ENCODE data around the gene NFAT5.
"Not testable (repeated sequence)": the region's sequence is repeated elsewhere in the genome, so short reads cannot be mapped to it uniquely, and the experiment has no call there.

The NFAT5 gene

GRCh38 chr16:69637206-69637865 is 71.6 kb downstream of the NFAT5 start:
- not testable (repeated sequence) for H3K14ac ChIP-seq (ENCODE audit: low read length)
- H3K36me3 ChIP-seq (replicated peaks in 1 of 2; ENCODE audit: control insufficient read depth in 2 of 2, insufficient read depth in 2 of 2, low read length in 2 of 2): peaks cover 8 to 38% of the 10 kb centered on the region in 2 donors

GRCh38 chr16:69643997-69644396 is 78.2 kb downstream of the NFAT5 start:
- H2BK120ac ChIP-seq (ENCODE audit: low read depth, low read length); H3K27ac ChIP-seq (replicated peaks; ENCODE audit: low read length); H3K18ac ChIP-seq (ENCODE audit: low read length); H3K79me1 ChIP-seq (ENCODE audit: low read depth, low read length); H3K4me2 ChIP-seq (ENCODE audit: insufficient read depth, low read length, poor library complexity, severe bottlenecking); H3K9me3 ChIP-seq (replicated peaks in 1 of 2; ENCODE audit: control insufficient read depth in 2 of 2, insufficient read depth in 1 of 2, low read depth in 1 of 2, low read length in 2 of 2); H3K14ac ChIP-seq (ENCODE audit: low read length); H2BK5ac ChIP-seq (ENCODE audit: low read length); H2AFZ ChIP-seq (ENCODE audit: low read length); H3K27me3 ChIP-seq (ENCODE audit: control insufficient read depth in 3 of 3, insufficient read depth in 3 of 3, low read depth in 1 of 3, low read length in 3 of 3); H2BK15ac ChIP-seq (ENCODE audit: low read length); H4K8ac ChIP-seq (ENCODE audit: low read depth, low read length); H2BK12ac ChIP-seq (ENCODE audit: low read length); H3K4ac ChIP-seq (ENCODE audit: low read length); H3K4me1 ChIP-seq (ENCODE audit: control insufficient read depth in 2 of 2, insufficient read depth in 1 of 2, low read depth in 1 of 2, low read length in 2 of 2); H3K23ac ChIP-seq (ENCODE audit: low read depth, low read length, poor library complexity); H3K9ac ChIP-seq (ENCODE audit: low read depth, low read length, poor library complexity); H4K91ac ChIP-seq (ENCODE audit: low read depth, low read length, poor library complexity); H2AK5ac ChIP-seq (ENCODE audit: low read depth, low read length); H3K4me3 ChIP-seq (ENCODE audit: low read length in 2 of 2); DNase-seq (ENCODE audit: low spot score): not testable (repeated sequence)
- WGBS, 2 donors (ENCODE audit: extremely low coverage in 2 of 2, insufficient read length in 2 of 2, insufficient replicate concordance in 1 of 2): no CpG with 5 or more reads among the region's 3 CpGs
- peaks cover 6 to 24% of the 10 kb centered on the region in 2 donors for H3K36me3 ChIP-seq (replicated peaks in 1 of 2; ENCODE audit: control insufficient read depth in 2 of 2, insufficient read depth in 2 of 2, low read length in 2 of 2)

More at GRCh38 chr16:69637206-69637865, 71.6 kb downstream of the NFAT5 start:
- not testable (repeated sequence) for H4K8ac ChIP-seq (ENCODE audit: low read depth, low read length); H3K4me2 ChIP-seq (ENCODE audit: insufficient read depth, low read length, poor library complexity, severe bottlenecking); H3K9ac ChIP-seq (ENCODE audit: low read depth, low read length, poor library complexity); H3K4ac ChIP-seq (ENCODE audit: low read length); H2BK12ac ChIP-seq (ENCODE audit: low read length); H3K27ac ChIP-seq (replicated peaks; ENCODE audit: low read length); H3K18ac ChIP-seq (ENCODE audit: low read length); H2BK5ac ChIP-seq (ENCODE audit: low read length); H2AFZ ChIP-seq (ENCODE audit: low read length); H3K27me3 ChIP-seq (ENCODE audit: control insufficient read depth in 3 of 3, insufficient read depth in 3 of 3, low read depth in 1 of 3, low read length in 3 of 3); DNase-seq (ENCODE audit: low spot score); H4K91ac ChIP-seq (ENCODE audit: low read depth, low read length, poor library complexity); H3K4me3 ChIP-seq (ENCODE audit: low read length in 2 of 2); H3K23ac ChIP-seq (ENCODE audit: low read depth, low read length, poor library complexity); H3K79me1 ChIP-seq (ENCODE audit: low read depth, low read length); H2BK120ac ChIP-seq (ENCODE audit: low read depth, low read length); H3K4me1 ChIP-seq (ENCODE audit: control insufficient read depth in 2 of 2, insufficient read depth in 1 of 2, low read depth in 1 of 2, low read length in 2 of 2); H2BK15ac ChIP-seq (ENCODE audit: low read length); H2AK5ac ChIP-seq (ENCODE audit: low read depth, low read length)
- peaks cover 7 to 24% of the 10 kb centered on the region in 2 donors for H3K9me3 ChIP-seq (replicated peaks in 1 of 2; ENCODE audit: control insufficient read depth in 2 of 2, insufficient read depth in 1 of 2, low read depth in 1 of 2, low read length in 2 of 2)
- no CpG with 5 or more reads among the region's 3 CpGs for WGBS, 2 donors (ENCODE audit: extremely low coverage in 2 of 2, insufficient read length in 2 of 2, insufficient replicate concordance in 1 of 2)

GRCh38 chr16:69644790-69645189 is 79.0 kb downstream of the NFAT5 start:
- no peak overlapping the region for H2BK12ac ChIP-seq (ENCODE audit: low read length)
- no peak overlapping the region for H3K27ac ChIP-seq (replicated peaks; ENCODE audit: low read length)
- H3K14ac ChIP-seq (ENCODE audit: low read length): no peak overlapping the region
- no peak overlapping the region for H3K18ac ChIP-seq (ENCODE audit: low read length)
- no peaks in the 10 kb centered on the region for H3K4me1 ChIP-seq (ENCODE audit: control insufficient read depth in 2 of 2, insufficient read depth in 1 of 2, low read depth in 1 of 2, low read length in 2 of 2)
- peaks cover 6 to 32% of the 10 kb centered on the region in 2 donors for H3K36me3 ChIP-seq (replicated peaks in 1 of 2; ENCODE audit: control insufficient read depth in 2 of 2, insufficient read depth in 2 of 2, low read length in 2 of 2)
- H3K27me3 ChIP-seq (ENCODE audit: control insufficient read depth in 3 of 3, insufficient read depth in 3 of 3, low read depth in 1 of 3, low read length in 3 of 3): no peaks in the 10 kb centered on the region
- no peak overlapping the region for H2AK5ac ChIP-seq (ENCODE audit: low read depth, low read length)
- H3K23ac ChIP-seq (ENCODE audit: low read depth, low read length, poor library complexity): no peak overlapping the region
- H3K4me2 ChIP-seq (ENCODE audit: insufficient read depth, low read length, poor library complexity, severe bottlenecking): no peak overlapping the region
- H3K9me3 ChIP-seq (replicated peaks in 1 of 2; ENCODE audit: control insufficient read depth in 2 of 2, insufficient read depth in 1 of 2, low read depth in 1 of 2, low read length in 2 of 2): no peaks in the 10 kb centered on the region
- H2BK120ac ChIP-seq (ENCODE audit: low read depth, low read length): no peak overlapping the region
- WGBS, 2 donors (ENCODE audit: extremely low coverage in 2 of 2, insufficient read length in 2 of 2, insufficient replicate concordance in 1 of 2): no CpG with 5 or more reads among the region's 1 CpG
- H2BK15ac ChIP-seq (ENCODE audit: low read length): no peak overlapping the region
- no peak overlapping the region for H4K8ac ChIP-seq (ENCODE audit: low read depth, low read length)
- no peak overlapping the region for H3K4me3 ChIP-seq (ENCODE audit: low read length in 2 of 2)
- H3K79me1 ChIP-seq (ENCODE audit: low read depth, low read length): peaks cover 3% of the 10 kb centered on the region
- no peak overlapping the region for H4K91ac ChIP-seq (ENCODE audit: low read depth, low read length, poor library complexity)
- H2AFZ ChIP-seq (ENCODE audit: low read length): no peak overlapping the region
- DNase-seq (ENCODE audit: low spot score): no peak
- no peak overlapping the region for H3K9ac ChIP-seq (ENCODE audit: low read depth, low read length, poor library complexity)
- no peak overlapping the region for H2BK5ac ChIP-seq (ENCODE audit: low read length)
- H3K4ac ChIP-seq (ENCODE audit: low read length): no peak overlapping the region

- Histone ChIP-seq H3K36me3 (replicated peaks in 1 of 2; ENCODE audit: control insufficient read depth in 2 of 2, insufficient read depth in 2 of 2, low read length in 2 of 2) (peaks cover 6 to 45% of the 10 kb centered on the region in 2 donors), H3K4me2 (ENCODE audit: insufficient read depth, low read length, poor library complexity, severe bottlenecking) (no peak overlapping the region), H2BK12ac (ENCODE audit: low read length) (no peak overlapping the region), H3K9me3 (replicated peaks in 1 of 2; ENCODE audit: control insufficient read depth in 2 of 2, insufficient read depth in 1 of 2, low read depth in 1 of 2, low read length in 2 of 2) (no peaks in the 10 kb centered on the region), H2AK5ac (ENCODE audit: low read depth, low read length) (no peak overlapping the region), H3K4me1 (ENCODE audit: control insufficient read depth in 2 of 2, insufficient read depth in 1 of 2, low read depth in 1 of 2, low read length in 2 of 2) (no peaks in the 10 kb centered on the region), H2BK120ac (ENCODE audit: low read depth, low read length) (no peak overlapping the region), H3K23ac (ENCODE audit: low read depth, low read length, poor library complexity) (no peak overlapping the region), H3K27me3 (ENCODE audit: control insufficient read depth in 3 of 3, insufficient read depth in 3 of 3, low read depth in 1 of 3, low read length in 3 of 3) (no peaks in the 10 kb centered on the region), H3K27ac (replicated peaks; ENCODE audit: low read length) (no peak overlapping the region), H3K4ac (ENCODE audit: low read length) (no peak overlapping the region), H2BK5ac (ENCODE audit: low read length) (no peak overlapping the region), H2AFZ (ENCODE audit: low read length) (no peak overlapping the region), H3K9ac (ENCODE audit: low read depth, low read length, poor library complexity) (no peak overlapping the region), H4K8ac (ENCODE audit: low read depth, low read length) (no peak overlapping the region), H3K4me3 (ENCODE audit: low read length in 2 of 2) (no peak overlapping the region), H3K18ac (ENCODE audit: low read length) (no peak overlapping the region), H4K91ac (ENCODE audit: low read depth, low read length, poor library complexity) (no peak overlapping the region), H3K14ac (ENCODE audit: low read length) (no peak overlapping the region), H3K79me1 (ENCODE audit: low read depth, low read length) (peaks cover 3% of the 10 kb centered on the region), H2BK15ac (ENCODE audit: low read length) (no peak overlapping the region)
- no CpG with 5 or more reads among the region's 5 CpGs for WGBS, 2 donors (ENCODE audit: extremely low coverage in 2 of 2, insufficient read length in 2 of 2, insufficient replicate concordance in 1 of 2)
- no peak for DNase-seq (ENCODE audit: low spot score)
These were observed 81.3 kb downstream of the NFAT5 start for GRCh38 chr16:69647020-69647419.
